SK-N-SH (cell line): ENCODE measurements around the gene CCDC183. TPM values are rescaled to one million over a fixed set of nuclear protein-coding genes. Genes with fewer than 3 reads are reported as not detected.
A peak's percentile ranks its signal among the peaks of the same experiment; 100 is the strongest.

Experiments
- CTCF ChIA-PET: fragments of 300-600, 350-600 bp; formaldehyde crosslinking; extraction: SDS; loops from one replicate; lab custom pipeline; 2021; lab: Yijun Ruan, JAX
- POLR2A ChIA-PET: fragments of 350-600 bp; sonication (Branson Sonifier 250); formaldehyde crosslinking; extraction: SDS; loops from one replicate; lab custom pipeline; 2020; ENCODE audit warnings: antibody characterized with exemption, inconsistent platforms; lab: Yijun Ruan, JAX
- DNase-seq: peaks from one replicate; pipeline ENCODE4 v3.0.0; 2012
- H2AFZ ChIP-seq: fragments of 200-600 bp; sonication (generic); 2 replicates; pipeline ENCODE4 v1.8.1; 2016; ENCODE audit warnings: antibody characterized with exemption, mild to moderate bottlenecking, low read depth
- H3F3A ChIP-seq: fragments of 200-600 bp; sonication (generic); replicated peaks from 2 replicates; pipeline ENCODE3; 2016; ENCODE audit warnings: antibody characterized with exemption, mild to moderate bottlenecking; ENCODE audit not compliant: insufficient read depth
- H3K27ac ChIP-seq, 2 experiments: fragments of 200-500 bp in 1 of 2; fragments of 200-600 bp in 1 of 2; sonication (Bioruptor generic) in 1 of 2; sonication (generic), shearing (Covaris generic) in 1 of 2; 2 replicates each; pipeline versions ENCODE4 v1.5.1 to v1.6.1; 2014 to 2016; ENCODE audit warnings: low read depth in 2 of 2, inconsistent platforms in 1 of 2, low read length in 1 of 2, mild to moderate bottlenecking in 1 of 2, mixed read lengths in 1 of 2
- H3K27me3 ChIP-seq: fragments of 200-600 bp; sonication (generic), shearing (Covaris generic); 2 replicates; pipeline ENCODE4 v1.6.1; 2016; ENCODE audit warnings: mixed run types; ENCODE audit not compliant: insufficient read depth
- H3K36me3 ChIP-seq, 2 experiments: fragments of 200-500 bp in 1 of 2; fragments of 200-600 bp in 1 of 2; sonication (Bioruptor generic) in 1 of 2; sonication (generic) in 1 of 2; replicated peaks in 1 of 2; 2 replicates each; pipeline versions ENCODE3 to v1.5.1; 2014 to 2016; ENCODE audit warnings: low read length in 1 of 2, mild to moderate bottlenecking in 1 of 2; ENCODE audit not compliant: insufficient read depth in 2 of 2, control insufficient read depth in 1 of 2
- H3K4me1 ChIP-seq, 2 experiments: fragments of 200-500 bp in 1 of 2; fragments of 200-600 bp in 1 of 2; sonication (Bioruptor generic) in 1 of 2; sonication (generic), shearing (Covaris generic) in 1 of 2; 2 replicates each; pipeline versions ENCODE4 v1.5.1 to v1.6.1; 2014 to 2016; ENCODE audit warnings: low read depth in 1 of 2, low read length in 1 of 2, mixed run types in 1 of 2; ENCODE audit not compliant: insufficient read depth in 2 of 2, control insufficient read depth in 1 of 2
- H3K4me2 ChIP-seq: fragments of 200-600 bp; sonication (generic), shearing (Covaris generic); 2 replicates; pipeline ENCODE4 v1.6.1; 2017; ENCODE audit warnings: mixed run types
- H3K4me3 ChIP-seq, 2 experiments: fragments of 200-500 bp in 1 of 2; fragments of 200-600 bp in 1 of 2; sonication (Bioruptor generic) in 1 of 2; sonication (generic), shearing (Covaris generic) in 1 of 2; 2 replicates each; pipeline versions ENCODE4 v1.5.1 to v1.8.1; 2014 to 2016; ENCODE audit warnings: low read depth in 2 of 2, inconsistent platforms in 1 of 2, low read length in 1 of 2, mild to moderate bottlenecking in 1 of 2, mixed read lengths in 1 of 2, moderate library complexity in 1 of 2
- H3K79me2 ChIP-seq: fragments of 200-600 bp; sonication (generic); 2 replicates; pipeline ENCODE4 v1.8.1; 2017; ENCODE audit warnings: mild to moderate bottlenecking; ENCODE audit not compliant: insufficient read depth
- H3K9ac ChIP-seq: fragments of 200-600 bp; sonication (generic); 2 replicates; pipeline ENCODE4 v1.6.1; 2017; ENCODE audit warnings: mixed run types
- H3K9me2 ChIP-seq: fragments of 200-600 bp; sonication (generic); 2 replicates; pipeline ENCODE4 v1.6.1; 2017; ENCODE audit warnings: mixed run types
- H3K9me3 ChIP-seq: fragments of 200-600 bp; sonication (generic); 2 replicates; pipeline ENCODE4 v1.6.1; 2017; ENCODE audit warnings: mixed run types, mild to moderate bottlenecking, moderate library complexity
- H4K20me1 ChIP-seq: fragments of 200-600 bp; sonication (generic); 2 replicates; pipeline ENCODE4 v1.6.1; 2017; ENCODE audit warnings: mild to moderate bottlenecking, mixed run types; ENCODE audit not compliant: insufficient read depth
- CHD2 ChIP-seq: fragments of 150-350 bp; IDR thresholded peaks from 2 replicates; pipeline ENCODE4 v1.6.1; 2018; ENCODE audit warnings: low read length; ENCODE audit not compliant: partially characterized antibody
- EP300 ChIP-seq, 2 experiments: IDR thresholded peaks; 2 replicates each; pipeline versions ENCODE4 v1.4.0 to v1.6.1; 2012; ENCODE audit warnings: borderline replicate concordance in 1 of 2, low read depth in 1 of 2, low read length in 1 of 2
- EZH2phosphoT487 ChIP-seq: fragments of 200-600 bp; sonication (generic); IDR thresholded peaks from 2 replicates; pipeline ENCODE4 v1.6.1; 2017; ENCODE audit warnings: low read depth, mixed run types, mild to moderate bottlenecking, antibody characterized with exemption, moderate library complexity, borderline replicate concordance
- FOSL2 ChIP-seq: IDR thresholded peaks from 2 replicates; pipeline ENCODE4 v1.4.0; 2012; ENCODE audit warnings: low read depth, mild to moderate bottlenecking, moderate library complexity, borderline replicate concordance
- MEF2A ChIP-seq: IDR thresholded peaks from 2 replicates; pipeline ENCODE4 v1.4.0; 2012; ENCODE audit warnings: low read depth, borderline replicate concordance
- MXI1 ChIP-seq: IDR thresholded peaks from 2 replicates; pipeline ENCODE4 v1.6.1; 2012; ENCODE audit warnings: mild to moderate bottlenecking, low read depth, low read length, improper control_type of control experiment
- NFIC ChIP-seq: IDR thresholded peaks from 2 replicates; pipeline ENCODE4 v1.4.0; 2012; ENCODE audit warnings: borderline replicate concordance
- RCOR1 ChIP-seq: fragments of 150-350 bp; IDR thresholded peaks from 2 replicates; pipeline ENCODE4 v1.6.1; 2017; ENCODE audit warnings: antibody characterized with exemption, low read length
- RFX5 ChIP-seq: IDR thresholded peaks from 2 replicates; pipeline ENCODE4 v1.6.1; 2012; ENCODE audit warnings: mild to moderate bottlenecking, improper control_type of control experiment, low read length
- RXRA ChIP-seq: IDR thresholded peaks from 2 replicates; pipeline ENCODE4 v1.4.0; 2012; ENCODE audit warnings: low read depth, mild to moderate bottlenecking, borderline replicate concordance
- TAF1 ChIP-seq: IDR thresholded peaks from 2 replicates; pipeline ENCODE4 v1.6.1; 2012; ENCODE audit warnings: low read depth, mild to moderate bottlenecking, low read length, moderate library complexity, borderline replicate concordance
- TEAD4 ChIP-seq: IDR thresholded peaks from 2 replicates; pipeline ENCODE4 v1.4.0; 2012; ENCODE audit warnings: mild to moderate bottlenecking, borderline replicate concordance; ENCODE audit not compliant: insufficient read depth
- USF1 ChIP-seq: IDR thresholded peaks from 2 replicates; pipeline ENCODE4 v1.4.0; 2012; ENCODE audit warnings: low read depth, borderline replicate concordance
- ZBTB33 ChIP-seq: IDR thresholded peaks from 2 replicates; pipeline ENCODE4 v1.4.0; 2012; ENCODE audit warnings: low read depth, borderline replicate concordance
- WGBS: methylation state at CpG from one replicate; pipeline ENCODE4 v1.1.6; 2017; ENCODE audit warnings: low lambda C conversion rate; 5-methylcytosine and 5-hydroxymethylcytosine counted together
- polyA plus RNA-seq, 3 experiments: library from polyadenylated mRNA; depleted of rRNA; stranded (reverse); fragments of >200 nt; gene quantifications; 2 replicates each; pipeline ENCODE4 v1.2.3, GENCODE V29; 2012
- TF ChIP-seq, protein P1 (sequence below): IDR thresholded peaks from 2 replicates; pipeline ENCODE4 v1.6.1; 2012; ENCODE audit warnings: mild to moderate bottlenecking, low read depth, low read length, moderate library complexity

CCDC183 gene
- polyA plus RNA-seq, 1 of the 3 experiments (the other 2 are of a cell fraction), result 5.3 TPM

DNA sequence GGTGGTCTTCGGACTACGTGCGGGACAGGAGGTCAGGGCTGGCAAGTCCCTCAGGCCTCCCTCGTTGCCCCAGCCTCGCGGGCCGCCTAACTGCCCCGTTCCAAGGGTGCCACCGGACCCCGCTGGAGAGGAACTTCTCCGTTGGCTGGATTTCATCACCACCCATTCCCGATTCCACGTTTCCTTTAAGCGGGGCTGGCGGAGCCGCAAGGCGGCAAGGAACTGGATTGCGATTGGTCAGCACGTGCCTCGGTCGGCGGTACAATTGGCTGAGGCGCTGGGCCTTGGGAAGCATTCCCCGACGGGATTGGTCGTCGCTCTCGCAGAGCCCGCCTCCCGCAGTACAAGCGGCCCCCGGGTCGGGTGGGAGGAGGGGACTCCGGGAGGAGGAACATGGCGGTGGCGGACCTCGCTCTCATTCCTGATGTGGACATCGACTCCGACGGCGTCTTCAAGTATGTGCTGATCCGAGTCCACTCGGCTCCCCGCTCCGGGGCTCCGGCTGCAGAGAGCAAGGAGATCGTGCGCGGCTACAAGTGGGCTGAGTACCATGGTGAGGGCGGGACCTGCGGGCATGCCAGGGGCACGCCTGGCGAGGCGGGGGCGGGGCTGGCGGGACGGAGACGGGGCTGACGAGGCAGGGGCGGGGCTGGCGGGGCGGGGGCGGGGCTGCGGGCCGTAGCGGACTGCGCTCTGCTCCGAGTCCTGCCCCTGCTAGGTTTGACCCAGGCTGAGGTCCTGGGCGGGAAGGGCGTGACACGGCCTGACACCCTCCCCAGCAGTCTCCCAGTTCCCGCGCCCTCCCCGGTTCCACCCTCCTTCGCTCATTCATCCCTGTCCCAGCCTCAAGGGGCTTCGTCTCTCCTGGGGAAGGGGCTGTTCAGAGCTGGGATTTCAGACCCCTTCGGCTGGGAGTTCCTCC, 53.2 kb downstream of the CCDC183 start, which contains the start of gene PHPT1 (continued):
- TF ChIP-seq, protein P1, sequence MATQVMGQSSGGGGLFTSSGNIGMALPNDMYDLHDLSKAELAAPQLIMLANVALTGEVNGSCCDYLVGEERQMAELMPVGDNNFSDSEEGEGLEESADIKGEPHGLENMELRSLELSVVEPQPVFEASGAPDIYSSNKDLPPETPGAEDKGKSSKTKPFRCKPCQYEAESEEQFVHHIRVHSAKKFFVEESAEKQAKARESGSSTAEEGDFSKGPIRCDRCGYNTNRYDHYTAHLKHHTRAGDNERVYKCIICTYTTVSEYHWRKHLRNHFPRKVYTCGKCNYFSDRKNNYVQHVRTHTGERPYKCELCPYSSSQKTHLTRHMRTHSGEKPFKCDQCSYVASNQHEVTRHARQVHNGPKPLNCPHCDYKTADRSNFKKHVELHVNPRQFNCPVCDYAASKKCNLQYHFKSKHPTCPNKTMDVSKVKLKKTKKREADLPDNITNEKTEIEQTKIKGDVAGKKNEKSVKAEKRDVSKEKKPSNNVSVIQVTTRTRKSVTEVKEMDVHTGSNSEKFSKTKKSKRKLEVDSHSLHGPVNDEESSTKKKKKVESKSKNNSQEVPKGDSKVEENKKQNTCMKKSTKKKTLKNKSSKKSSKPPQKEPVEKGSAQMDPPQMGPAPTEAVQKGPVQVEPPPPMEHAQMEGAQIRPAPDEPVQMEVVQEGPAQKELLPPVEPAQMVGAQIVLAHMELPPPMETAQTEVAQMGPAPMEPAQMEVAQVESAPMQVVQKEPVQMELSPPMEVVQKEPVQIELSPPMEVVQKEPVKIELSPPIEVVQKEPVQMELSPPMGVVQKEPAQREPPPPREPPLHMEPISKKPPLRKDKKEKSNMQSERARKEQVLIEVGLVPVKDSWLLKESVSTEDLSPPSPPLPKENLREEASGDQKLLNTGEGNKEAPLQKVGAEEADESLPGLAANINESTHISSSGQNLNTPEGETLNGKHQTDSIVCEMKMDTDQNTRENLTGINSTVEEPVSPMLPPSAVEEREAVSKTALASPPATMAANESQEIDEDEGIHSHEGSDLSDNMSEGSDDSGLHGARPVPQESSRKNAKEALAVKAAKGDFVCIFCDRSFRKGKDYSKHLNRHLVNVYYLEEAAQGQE, result no peak; the same call in 1 of the 2 replicates
- TF ChIP-seq USF1 (peak; percentile 76; the same call in 1 of the 2 replicates), CHD2 (peak; percentile 94)

DNA sequence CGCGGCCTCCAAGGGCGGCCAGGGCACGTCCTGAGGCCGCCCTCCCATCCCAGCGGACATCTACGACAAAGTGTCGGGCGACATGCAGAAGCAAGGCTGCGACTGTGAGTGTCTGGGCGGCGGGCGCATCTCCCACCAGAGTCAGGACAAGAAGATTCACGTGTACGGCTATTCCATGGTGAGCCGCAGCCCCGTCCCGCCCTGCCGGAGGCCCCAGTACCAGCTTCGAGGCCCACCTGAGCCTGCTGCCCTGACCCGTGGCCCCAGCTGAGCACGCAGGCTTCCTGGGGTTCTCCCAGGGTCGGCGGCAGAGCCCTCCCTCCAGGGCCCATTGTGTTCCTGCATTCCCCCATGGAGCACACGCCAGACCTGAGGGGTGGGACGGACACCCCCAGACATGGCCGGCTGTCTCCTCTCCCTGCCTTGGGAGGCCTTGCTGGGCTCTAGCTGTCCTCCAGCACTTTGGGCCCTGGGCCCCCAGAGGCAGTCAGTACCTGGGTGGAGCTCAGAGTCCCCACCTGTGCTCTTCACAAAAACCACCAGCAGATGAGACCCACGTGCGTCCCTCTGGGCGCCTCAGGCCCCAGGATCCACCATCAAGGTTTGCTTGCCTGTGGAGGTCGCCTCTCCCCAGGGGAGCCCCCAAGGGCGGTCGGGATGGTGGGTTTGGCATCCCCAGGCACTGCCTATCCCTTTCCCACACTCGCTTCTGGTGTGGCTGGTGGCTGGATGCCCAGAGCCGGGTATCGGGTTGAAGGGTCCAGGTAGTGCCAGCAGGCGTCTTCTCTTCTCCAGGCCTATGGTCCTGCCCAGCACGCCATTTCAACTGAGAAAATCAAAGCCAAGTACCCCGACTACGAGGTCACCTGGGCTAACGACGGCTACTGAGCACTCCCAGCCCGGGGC, 54.1 kb downstream of the CCDC183 start:
- no peaks in the 10 kb centered on the region for H3K27me3 ChIP-seq
- H3K36me3 ChIP-seq, result peaks cover 0 to 13% of the 10 kb centered on the region in 2 experiments
- ChIA-PET CTCF (interaction anchor here (1.5 kb wide), 1 partner anchor 10 kb away, joined by 7 read pairs; no protein-coding TSS in a partner anchor), POLR2A (interaction anchor here (1.2 kb wide), 1 partner anchor 16 kb away, joined by 3 read pairs; the partner anchor contains the start of gene EDF1)
- H3K4me3 ChIP-seq, result peak overlapping the region; percentile 89 to 97
- H3K4me2 ChIP-seq, result peak overlapping the region; percentile 96
- H3K9me3 ChIP-seq, result no peaks in the 10 kb centered on the region
- H3K4me1 ChIP-seq, result peaks cover 4 to 13% of the 10 kb centered on the region in 2 experiments; a peak in 2 of 4 replicates
- no peaks in the 10 kb centered on the region for H3F3A ChIP-seq
- H2AFZ ChIP-seq, result no peak overlapping the region
- WGBS, result 47% methylated on average over 32 of the region's 43 CpGs
- H4K20me1 ChIP-seq, result no peaks in the 10 kb centered on the region; the same call in 1 of the 2 replicates
- no peaks in the 10 kb centered on the region for H3K9me2 ChIP-seq
- peaks cover 23% of the 10 kb centered on the region; the same call in 1 of the 2 replicates for H3K79me2 ChIP-seq
- DNase-seq, result no peak
- H3K27ac ChIP-seq, result peak overlapping the region; percentile 72 to 84; a peak in 3 of 4 replicates
- peak overlapping the region; percentile 84 for H3K9ac ChIP-seq
- no peak for TF ChIP-seq ZBTB33
- no peak for TF ChIP-seq FOSL2
- TF ChIP-seq EP300 (IDR thresholded peaks at IDR 0.05; ENCODE audit: borderline replicate concordance in 1 of 2, low read depth in 1 of 2, low read length in 1 of 2), result no peak
- TF ChIP-seq TEAD4, result no peak
- TF ChIP-seq, protein P1, result no peak
- no peak for TF ChIP-seq TAF1
- no peak for TF ChIP-seq MXI1
- TF ChIP-seq RXRA, result no peak
- TF ChIP-seq RFX5, result no peak
- TF ChIP-seq RCOR1, result no peak
- TF ChIP-seq NFIC, result no peak
- no peak for TF ChIP-seq MEF2A
- no peak for TF ChIP-seq EZH2phosphoT487
